Left lung (tissue), 10 donors: ENCODE data around the gene HOXA3. TPM values are rescaled to one million over a fixed set of nuclear protein-coding genes. Genes with fewer than 3 reads are reported as not detected.

Experiments used
- ATAC-seq: fragments of 200-7000 bp; cut with Tn5 transposase; one replicate; pipeline ENCODE4 v1.9.1; 2020; ENCODE audit warnings: moderate library complexity
- DNase-seq, 4 donors: peaks; one replicate each; pipeline ENCODE4 v3.0.0-alpha.2; 2013 to 2020
- H3K27ac ChIP-seq, 2 donors: fragments of 200-600 bp; sonication (generic) in 1 of 2; one replicate each; pipeline versions ENCODE4 v1.5.0 to v1.8.0; 2020 to 2021
- H3K27me3 ChIP-seq, 2 donors: fragments of 200-600 bp; sonication (generic) in 1 of 2; one replicate each; pipeline versions ENCODE4 v1.5.0 to v1.8.0; 2020 to 2021
- H3K36me3 ChIP-seq, 2 donors: fragments of 200-600 bp; sonication (generic) in 1 of 2; one replicate each; pipeline versions ENCODE4 v1.5.0 to v1.8.0; 2020 to 2021
- H3K4me1 ChIP-seq, 2 donors: fragments of 200-600 bp; one replicate each; pipeline ENCODE4 v1.8.0; 2021
- H3K4me3 ChIP-seq, 2 donors: fragments of 200-600 bp; sonication (generic) in 1 of 2; one replicate each; pipeline versions ENCODE4 v1.5.0 to v1.8.0; 2020 to 2021; ENCODE audit warnings: mild to moderate bottlenecking in 1 of 2
- H3K9me3 ChIP-seq, 2 donors: fragments of 200-600 bp; sonication (generic) in 1 of 2; one replicate each; pipeline versions ENCODE4 v1.5.0 to v1.8.0; 2020 to 2021
- intact Hi-C, 2 donors: fragments of 100-400 bp; cut with DNase I; formaldehyde crosslinking; loops; one replicate each; pipeline versions ENCODE4 v1.11.2 to v1.14.2; 2022
- polyA plus RNA-seq, 6 donors: library from polyadenylated mRNA; unstranded; fragments of 120-200 nt; gene quantifications; one replicate each; pipeline ENCODE4 v1.2.1, GENCODE V29; 2013; ENCODE audit not compliant: insufficient read length in 6 of 6
- total RNA-seq, 2 donors: library from RNA; stranded (reverse); fragmentation: NEBNext Ultra II Directional; extraction: Animal tissue kit (Norgen Biotek cat#: 25700); gene quantifications; one replicate each; pipeline ENCODE4 v1.2.1, GENCODE V29; 2021
- TF ChIP-seq, protein P1 (sequence below), 2 donors: fragments of 200-600 bp; sonication (generic) in 1 of 2; IDR thresholded peaks; one replicate each; pipeline versions ENCODE4 v1.5.0 to v1.8.0; 2021; ENCODE audit warnings: antibody characterized with exemption in 2 of 2
- donor health status: DM: no; HTN: yes; CAD: no.
- donor health status: DM: no; HTN: no; CAD: no.

Gene HOXA3
- total and polyA plus RNA-seq, 8 donors, result 5.7 to 49.6 (median 39.6) TPM

GRCh38 chr7:27146491-27147198 lies 5.7 kb downstream of the HOXA3 start:
- Histone ChIP-seq H3K4me3 (peak overlapping the region in 1 of 2 donors; percentile 41), H3K36me3 (no peaks in the 10 kb centered on the region), H3K4me1 (peaks cover 0 to 44% of the 10 kb centered on the region in 2 donors), H3K27ac (peak overlapping the region; percentile 75 to 87), H3K9me3 (no peaks in the 10 kb centered on the region), H3K27me3 (peaks cover 47 to 100% of the 10 kb centered on the region in 2 donors)
- intact Hi-C loops, result no loop called here
- DNase-seq (peak in 1 of 4 donors; percentile 30), ATAC-seq (no peak)
- TF ChIP-seq, protein P1, sequence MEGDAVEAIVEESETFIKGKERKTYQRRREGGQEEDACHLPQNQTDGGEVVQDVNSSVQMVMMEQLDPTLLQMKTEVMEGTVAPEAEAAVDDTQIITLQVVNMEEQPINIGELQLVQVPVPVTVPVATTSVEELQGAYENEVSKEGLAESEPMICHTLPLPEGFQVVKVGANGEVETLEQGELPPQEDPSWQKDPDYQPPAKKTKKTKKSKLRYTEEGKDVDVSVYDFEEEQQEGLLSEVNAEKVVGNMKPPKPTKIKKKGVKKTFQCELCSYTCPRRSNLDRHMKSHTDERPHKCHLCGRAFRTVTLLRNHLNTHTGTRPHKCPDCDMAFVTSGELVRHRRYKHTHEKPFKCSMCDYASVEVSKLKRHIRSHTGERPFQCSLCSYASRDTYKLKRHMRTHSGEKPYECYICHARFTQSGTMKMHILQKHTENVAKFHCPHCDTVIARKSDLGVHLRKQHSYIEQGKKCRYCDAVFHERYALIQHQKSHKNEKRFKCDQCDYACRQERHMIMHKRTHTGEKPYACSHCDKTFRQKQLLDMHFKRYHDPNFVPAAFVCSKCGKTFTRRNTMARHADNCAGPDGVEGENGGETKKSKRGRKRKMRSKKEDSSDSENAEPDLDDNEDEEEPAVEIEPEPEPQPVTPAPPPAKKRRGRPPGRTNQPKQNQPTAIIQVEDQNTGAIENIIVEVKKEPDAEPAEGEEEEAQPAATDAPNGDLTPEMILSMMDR (IDR thresholded peaks at IDR 0.05), result no peak

GRCh38 chr7:27145914-27146412 lies 6.4 kb downstream of the HOXA3 start:
- Histone ChIP-seq H3K27me3 (peaks cover 41 to 100% of the 10 kb centered on the region in 2 donors), H3K9me3 (no peaks in the 10 kb centered on the region)

DNA sequence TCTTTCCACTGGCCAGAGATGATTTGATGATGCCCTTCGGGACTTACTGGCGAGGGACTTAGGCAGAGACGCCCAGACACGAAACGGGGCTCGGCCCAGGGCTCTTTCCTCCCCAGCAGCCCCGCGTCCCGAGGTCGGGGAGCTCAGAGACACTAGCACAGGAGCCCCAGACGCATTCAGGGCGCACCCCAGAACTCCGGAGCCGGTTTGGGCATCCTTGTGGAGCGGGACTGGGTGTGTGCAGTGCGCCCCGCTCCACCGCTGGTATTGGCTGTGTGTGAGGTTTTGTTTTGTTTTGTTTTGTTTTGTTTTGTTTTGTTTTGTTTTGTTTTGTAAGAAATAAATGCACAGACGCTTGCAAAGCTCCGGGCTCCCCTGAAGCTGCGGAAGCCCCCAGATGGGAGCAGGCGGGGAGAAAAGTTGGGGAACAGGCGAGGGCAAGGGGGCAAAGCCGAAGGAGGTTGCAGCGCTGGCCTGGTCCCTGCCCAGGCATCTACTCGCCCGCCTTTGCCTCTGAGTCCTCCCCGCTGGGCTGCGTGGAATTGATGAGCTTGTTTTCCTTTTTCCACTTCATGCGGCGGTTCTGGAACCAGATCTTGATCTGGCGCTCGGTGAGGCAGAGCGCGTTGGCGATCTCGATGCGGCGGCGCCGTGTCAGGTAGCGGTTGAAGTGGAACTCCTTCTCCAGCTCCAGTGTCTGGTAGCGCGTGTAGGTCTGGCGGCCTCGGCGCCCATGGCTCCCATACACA lies 7.0 kb downstream of the HOXA3 start:
- intact Hi-C loops, result no loop called here

More at GRCh38 chr7:27145914-27146412, 6.4 kb downstream of the HOXA3 start:
- H3K36me3 ChIP-seq, result no peaks in the 10 kb centered on the region
- ATAC-seq, result no peak
- TF ChIP-seq, protein P1 (IDR thresholded peaks at IDR 0.05), result no peak
- H3K4me3 ChIP-seq, result peak overlapping the region; percentile 7 to 52
- peaks cover 0 to 38% of the 10 kb centered on the region in 2 donors for H3K4me1 ChIP-seq
- peak overlapping the region; percentile 74 to 87 for H3K27ac ChIP-seq
- intact Hi-C loops, result no loop called here
- peak in 1 of 4 donors; percentile 17 for DNase-seq

DNA sequence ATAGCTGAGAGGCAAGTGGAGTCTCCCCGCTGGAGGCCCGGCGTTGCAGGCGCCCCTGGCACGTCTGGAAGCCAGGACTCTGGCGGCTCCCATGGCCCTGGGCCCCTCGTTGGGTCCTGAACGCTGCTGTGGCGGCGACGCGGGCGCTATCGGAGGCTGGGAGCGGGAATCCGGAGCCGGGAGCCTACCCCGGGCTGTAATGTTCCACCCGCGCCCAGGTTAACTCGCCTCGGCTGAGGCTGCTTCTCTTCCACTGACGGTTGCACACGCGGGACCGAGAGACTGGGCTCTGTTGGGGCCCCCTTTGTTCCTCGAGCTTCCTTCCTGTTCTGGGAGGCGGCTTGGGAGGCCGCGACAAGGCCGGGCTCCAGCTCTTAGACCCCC lies 7.6 kb downstream of the HOXA3 start:
- intact Hi-C loops, result loop anchor here in 1 of 2 donors (5.0 kb wide), 1 partner anchor 47 kb away; the partner anchor contains the start of gene HOXA1
- H3K4me1 ChIP-seq, result peaks cover 0 to 28% of the 10 kb centered on the region in 2 donors
- no peaks in the 10 kb centered on the region for H3K9me3 ChIP-seq
- TF ChIP-seq, protein P1 (IDR thresholded peaks at IDR 0.05), result no peak
- peak overlapping the region; percentile 74 to 87 for H3K27ac ChIP-seq
- ATAC-seq (no peak), DNase-seq (peak in 3 of 4 donors; percentile 31 to 66 (median 49))
- peaks cover 38 to 100% of the 10 kb centered on the region in 2 donors for H3K27me3 ChIP-seq
- H3K36me3 ChIP-seq, result no peaks in the 10 kb centered on the region
- H3K4me3 ChIP-seq, result peak overlapping the region in 1 of 2 donors; percentile 52

More for the DNA sequence above, 7.0 kb downstream of the HOXA3 start:
- TF ChIP-seq, protein P1 (IDR thresholded peaks at IDR 0.05), result no peak
- H3K9me3 ChIP-seq, result no peaks in the 10 kb centered on the region
- H3K4me1 ChIP-seq, result peaks cover 0 to 31% of the 10 kb centered on the region in 2 donors
- H3K27me3 ChIP-seq, result peaks cover 39 to 100% of the 10 kb centered on the region in 2 donors
- H3K4me3 ChIP-seq, result peak overlapping the region; percentile 7 to 52
- no peaks in the 10 kb centered on the region for H3K36me3 ChIP-seq
- peak overlapping the region; percentile 74 to 87 for H3K27ac ChIP-seq
- DNase-seq (peak in 3 of 4 donors; percentile 26 to 81 (median 60)), ATAC-seq (no peak)
